Epithelial cell of esophagus (primary cell): ENCODE results near the gene TPO.

ENCODE experiments used
- DNase-seq: peaks from one replicate; pipeline ENCODE4 v3.0.0; 2010; ENCODE audit warnings: low read depth
- H3K4me3 ChIP-seq: 2 replicates; pipeline ENCODE4 v1.5.1; 2011; ENCODE audit warnings: mild to moderate bottlenecking, low read length, control low read depth
- TF ChIP-seq, protein P1 (sequence below): IDR thresholded peaks from 2 replicates; pipeline ENCODE4 v1.5.1; 2011; ENCODE audit warnings: low read depth, mild to moderate bottlenecking, low read length, control low read depth, inconsistent platforms; ENCODE audit not compliant: insufficient read depth; ENCODE audit errors: missing control alignments

The TPO gene

DNA sequence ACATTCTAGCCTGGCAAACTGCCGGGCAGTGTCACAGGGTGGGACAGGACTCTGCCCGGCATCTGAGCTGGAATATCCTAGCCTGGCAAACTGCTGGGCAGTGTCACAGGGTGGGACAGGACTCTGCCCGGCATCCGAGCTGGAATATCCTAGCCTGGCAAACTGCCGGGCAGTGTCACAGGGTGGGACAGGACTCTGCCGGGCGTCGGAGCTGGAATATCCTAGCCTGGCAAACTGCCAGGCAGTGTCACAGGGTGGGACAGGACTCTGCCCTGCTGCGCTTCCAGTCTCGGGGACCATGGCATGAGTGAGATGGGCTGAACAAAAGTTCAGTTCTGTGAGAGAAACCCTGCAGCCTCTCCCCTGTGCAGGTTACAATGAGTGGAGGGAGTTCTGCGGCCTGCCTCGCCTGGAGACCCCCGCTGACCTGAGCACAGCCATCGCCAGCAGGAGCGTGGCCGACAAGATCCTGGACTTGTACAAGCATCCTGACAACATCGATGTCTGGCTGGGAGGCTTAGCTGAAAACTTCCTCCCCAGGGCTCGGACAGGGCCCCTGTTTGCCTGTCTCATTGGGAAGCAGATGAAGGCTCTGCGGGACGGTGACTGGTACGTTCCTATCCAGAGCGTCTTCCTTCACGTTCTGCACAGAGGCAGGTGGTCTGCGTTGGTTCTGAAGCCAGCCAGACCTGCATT, 80.3 kb downstream of the TPO start:
- H3K4me3 ChIP-seq = no peak overlapping the region
- DNase-seq = no peak
- TF ChIP-seq, protein P1, sequence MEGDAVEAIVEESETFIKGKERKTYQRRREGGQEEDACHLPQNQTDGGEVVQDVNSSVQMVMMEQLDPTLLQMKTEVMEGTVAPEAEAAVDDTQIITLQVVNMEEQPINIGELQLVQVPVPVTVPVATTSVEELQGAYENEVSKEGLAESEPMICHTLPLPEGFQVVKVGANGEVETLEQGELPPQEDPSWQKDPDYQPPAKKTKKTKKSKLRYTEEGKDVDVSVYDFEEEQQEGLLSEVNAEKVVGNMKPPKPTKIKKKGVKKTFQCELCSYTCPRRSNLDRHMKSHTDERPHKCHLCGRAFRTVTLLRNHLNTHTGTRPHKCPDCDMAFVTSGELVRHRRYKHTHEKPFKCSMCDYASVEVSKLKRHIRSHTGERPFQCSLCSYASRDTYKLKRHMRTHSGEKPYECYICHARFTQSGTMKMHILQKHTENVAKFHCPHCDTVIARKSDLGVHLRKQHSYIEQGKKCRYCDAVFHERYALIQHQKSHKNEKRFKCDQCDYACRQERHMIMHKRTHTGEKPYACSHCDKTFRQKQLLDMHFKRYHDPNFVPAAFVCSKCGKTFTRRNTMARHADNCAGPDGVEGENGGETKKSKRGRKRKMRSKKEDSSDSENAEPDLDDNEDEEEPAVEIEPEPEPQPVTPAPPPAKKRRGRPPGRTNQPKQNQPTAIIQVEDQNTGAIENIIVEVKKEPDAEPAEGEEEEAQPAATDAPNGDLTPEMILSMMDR = no peak

DNA sequence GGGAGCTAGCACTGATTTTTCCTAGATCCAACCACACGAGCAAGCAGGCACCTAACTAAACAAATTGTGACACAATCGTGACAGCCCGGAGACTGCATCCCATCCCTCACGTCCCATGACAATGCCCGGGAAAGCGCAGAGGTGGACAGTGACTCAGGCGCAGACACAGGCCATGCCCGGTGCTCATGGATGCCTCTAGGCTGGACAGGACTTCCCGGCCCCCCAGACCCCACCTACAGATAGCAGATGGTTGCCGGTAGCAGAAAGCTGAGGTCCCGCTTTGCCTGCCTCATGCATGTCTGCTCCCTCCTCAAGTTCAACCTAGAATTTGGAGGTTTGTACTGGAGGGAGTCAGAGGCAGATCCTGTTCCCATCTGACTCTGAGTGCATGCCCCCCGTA, 81.0 kb downstream of the TPO start:
- TF ChIP-seq, protein P1 = no peak
- DNase-seq = no peak
- H3K4me3 ChIP-seq = no peak overlapping the region

DNA sequence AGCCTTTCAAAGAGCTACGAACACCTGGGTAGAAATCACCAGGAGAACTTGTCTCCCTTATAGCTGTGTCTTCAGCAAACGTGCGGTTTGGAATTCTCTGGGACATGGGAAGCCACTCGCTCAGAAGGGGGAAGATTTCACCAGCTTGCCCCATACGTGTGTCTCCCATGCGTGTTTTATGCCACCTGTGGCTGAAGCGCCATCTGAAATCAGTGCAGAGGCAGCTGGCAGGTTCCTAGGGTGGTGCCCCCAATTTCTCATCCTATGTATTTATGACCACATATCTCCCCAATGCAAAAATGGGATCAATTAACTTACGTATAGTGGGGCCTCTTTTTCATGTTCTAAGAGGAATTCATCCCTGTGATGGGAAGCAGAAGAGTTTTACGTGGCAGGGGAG, 81.6 kb downstream of the TPO start:
- no peak for DNase-seq
- H3K4me3 ChIP-seq = no peak overlapping the region
- TF ChIP-seq, protein P1 = no peak

DNA sequence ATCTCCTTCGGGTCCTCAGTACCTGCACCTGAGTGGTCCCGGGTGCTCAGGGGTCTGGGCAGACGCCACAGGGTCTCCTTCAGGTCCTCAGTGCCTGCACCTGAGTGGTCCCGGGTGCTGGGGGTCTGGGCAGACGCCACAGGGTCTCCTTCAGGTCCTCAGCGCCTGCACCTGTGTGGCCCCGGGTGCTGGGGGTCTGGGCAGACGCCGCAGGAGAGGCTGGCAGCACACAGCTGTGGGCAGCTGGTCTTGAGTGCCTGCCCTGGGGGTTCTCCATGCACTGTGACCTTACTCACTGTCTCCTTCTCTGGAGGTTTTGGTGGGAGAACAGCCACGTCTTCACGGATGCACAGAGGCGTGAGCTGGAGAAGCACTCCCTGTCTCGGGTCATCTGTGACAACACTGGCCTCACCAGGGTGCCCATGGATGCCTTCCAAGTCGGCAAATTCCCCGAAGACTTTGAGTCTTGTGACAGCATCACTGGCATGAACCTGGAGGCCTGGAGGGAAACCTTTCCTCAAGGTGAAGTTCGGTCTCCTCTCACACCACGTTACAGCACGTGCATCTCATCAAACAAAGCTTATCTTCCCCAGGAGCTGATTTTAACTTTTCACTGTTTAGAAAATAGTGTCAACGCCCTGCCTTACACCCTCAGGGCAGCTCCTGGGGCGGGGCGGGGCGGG, 82.6 kb downstream of the TPO start:
- TF ChIP-seq, protein P1 = no peak
- H3K4me3 ChIP-seq = no peak overlapping the region
- no peak for DNase-seq

DNA sequence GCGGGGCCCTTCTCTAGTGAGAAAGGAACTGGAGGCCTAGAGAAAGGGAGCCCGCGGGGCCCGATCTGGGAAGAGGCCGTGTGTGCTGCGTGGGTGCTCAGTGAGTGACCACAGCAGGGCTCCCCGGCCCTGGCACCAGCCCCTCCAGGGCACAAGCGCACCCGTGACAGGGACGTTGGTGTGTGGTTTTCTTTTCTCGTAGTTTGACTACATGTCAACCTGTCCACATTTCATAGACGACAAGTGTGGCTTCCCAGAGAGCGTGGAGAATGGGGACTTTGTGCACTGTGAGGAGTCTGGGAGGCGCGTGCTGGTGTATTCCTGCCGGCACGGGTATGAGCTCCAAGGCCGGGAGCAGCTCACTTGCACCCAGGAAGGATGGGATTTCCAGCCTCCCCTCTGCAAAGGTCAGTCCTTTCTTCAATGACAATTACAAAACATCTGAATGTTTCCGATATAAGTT, 83.1 kb downstream of the TPO start:
- H3K4me3 ChIP-seq = no peak overlapping the region
- TF ChIP-seq, protein P1 = no peak
- no peak for DNase-seq

DNA sequence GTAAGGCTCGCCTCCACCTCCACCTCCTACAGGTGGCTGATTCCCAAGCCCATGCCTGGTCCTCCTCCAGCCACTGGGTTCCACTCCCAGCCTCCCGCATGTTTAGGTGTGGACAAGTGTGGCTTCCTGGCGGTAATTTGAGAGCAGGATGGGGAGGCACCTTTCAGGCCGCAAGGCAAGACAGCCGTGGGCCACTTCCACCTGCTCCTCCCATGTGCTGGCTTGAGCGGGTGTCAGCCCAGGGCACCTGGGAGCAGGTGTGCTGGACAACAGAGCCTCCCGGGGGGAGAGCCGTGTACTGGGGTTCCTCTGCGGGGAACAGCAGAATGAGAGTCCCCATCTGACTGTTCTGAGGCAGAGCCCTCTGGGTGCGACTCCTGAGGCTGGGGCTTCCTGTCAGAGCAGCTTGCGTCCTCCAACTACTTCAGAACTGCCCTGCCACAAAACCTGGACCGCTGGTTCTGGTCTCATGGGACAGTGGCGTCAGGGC, 83.9 kb downstream of the TPO start:
- H3K4me3 ChIP-seq = no peak overlapping the region
- DNase-seq = no peak
- TF ChIP-seq, protein P1 = no peak

DNA sequence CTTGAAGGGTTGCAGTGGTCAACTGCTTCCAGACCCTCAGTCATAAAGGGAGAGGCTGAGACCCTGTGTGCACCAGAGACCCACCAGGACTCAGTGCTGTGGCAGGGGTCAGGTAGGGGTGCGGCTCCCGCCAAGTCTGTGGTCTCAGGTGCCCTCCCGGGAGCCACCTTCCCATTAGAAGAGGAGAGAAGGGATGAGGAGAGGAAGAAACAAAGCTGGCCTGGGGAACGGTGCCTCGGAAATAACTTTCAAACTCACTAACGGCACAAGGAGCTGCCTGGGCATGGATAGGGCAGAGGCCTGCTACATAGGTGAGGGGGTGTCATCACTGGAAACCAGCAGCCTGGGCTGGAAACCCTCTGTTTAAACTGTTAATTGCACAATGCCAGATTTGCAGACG, 84.9 kb downstream of the TPO start:
- TF ChIP-seq, protein P1 = no peak
- DNase-seq = no peak
- H3K4me3 ChIP-seq = no peak overlapping the region
